ENCODE data around the gene ADGRA1.

GRCh38 chr10:133159950-133160825 is 72.5 kb downstream of the ADGRA1 start, which contains the start of gene KNDC1:
- TF ChIP-seq EZH2 (IDR thresholded peaks at IDR 0.05; ENCODE audit: insufficient read depth, poor library complexity, severe bottlenecking): no peak
- no peak for TF ChIP-seq EZH2phosphoT487 (IDR thresholded peaks at IDR 0.05; ENCODE audit: insufficient read depth, low read depth)
